Neutrophil (primary cell): ENCODE measurements around the gene SORCS2.

ENCODE experiments used
- H3K27ac ChIP-seq: fragments of 200-600 bp; sonication (generic); 2 replicates; pipeline ENCODE4 v1.5.1; 2016; ENCODE audit warnings: mild to moderate bottlenecking, moderate library complexity
- H3K27me3 ChIP-seq: fragments of 200-600 bp; sonication (generic); 2 replicates; pipeline ENCODE4 v1.6.0; 2016; ENCODE audit warnings: mild to moderate bottlenecking
- H3K36me3 ChIP-seq: fragments of 200-600 bp; sonication (generic); 2 replicates; pipeline ENCODE4 v1.5.1; 2017
- H3K4me1 ChIP-seq, 2 experiments: fragments of 200-600 bp in 1 of 2; sonication (generic) in 1 of 2; 1 replicate in 1 of 2; 2 replicates in 1 of 2; pipeline versions ENCODE4 v1.5.1 to v1.6.1; 2013 to 2016; ENCODE audit warnings: low read depth in 1 of 2, low read length in 1 of 2, mild to moderate bottlenecking in 1 of 2, moderate library complexity in 1 of 2; ENCODE audit not compliant: control insufficient read depth in 1 of 2, insufficient read depth in 1 of 2
- H3K4me3 ChIP-seq, 2 experiments: fragments of 200-600 bp in 1 of 2; sonication (generic) in 1 of 2; 1 replicate in 1 of 2; 2 replicates in 1 of 2; pipeline ENCODE4 v1.5.1; 2013 to 2016; ENCODE audit warnings: low read depth in 1 of 2, low read length in 1 of 2, mild to moderate bottlenecking in 1 of 2, moderate library complexity in 1 of 2
- H3K9me3 ChIP-seq: fragments of 200-600 bp; sonication (generic); 2 replicates; pipeline ENCODE4 v1.5.1; 2016
- CTCF ChIP-seq: fragments of 200-600 bp; sonication (generic); IDR thresholded peaks from 2 replicates; pipeline ENCODE4 v1.5.1; 2016; ENCODE audit warnings: antibody characterized with exemption

The SORCS2 gene

GRCh38 chr4:7353846-7354610 is 161.7 kb downstream of the SORCS2 start:
- TF ChIP-seq CTCF: no peak
- Histone ChIP-seq H3K9me3 (no peaks in the 10 kb centered on the region), H3K4me1 (no peaks in the 10 kb centered on the region), H3K27me3 (no peaks in the 10 kb centered on the region), H3K36me3 (no peaks in the 10 kb centered on the region), H3K27ac (no peak overlapping the region), H3K4me3 (no peak overlapping the region)

- Histone ChIP-seq H3K36me3 (no peaks in the 10 kb centered on the region), H3K27me3 (no peaks in the 10 kb centered on the region), H3K4me1 (no peaks in the 10 kb centered on the region), H3K9me3 (no peaks in the 10 kb centered on the region), H3K27ac (no peak overlapping the region), H3K4me3 (no peak overlapping the region)
- TF ChIP-seq CTCF: no peak
Measured at GRCh38 chr4:7354927-7355326, 162.6 kb downstream of the SORCS2 start.

GRCh38 chr4:7355795-7356194 is 163.5 kb downstream of the SORCS2 start:
- Histone ChIP-seq H3K4me1 (no peaks in the 10 kb centered on the region), H3K4me3 (no peak overlapping the region), H3K27ac (no peak overlapping the region), H3K36me3 (no peaks in the 10 kb centered on the region), H3K27me3 (no peaks in the 10 kb centered on the region), H3K9me3 (no peaks in the 10 kb centered on the region)
- no peak for TF ChIP-seq CTCF

- no peak overlapping the region for H3K4me3 ChIP-seq
- no peaks in the 10 kb centered on the region for H3K4me1 ChIP-seq
- no peaks in the 10 kb centered on the region for H3K9me3 ChIP-seq
- TF ChIP-seq CTCF: no peak
- no peak overlapping the region for H3K27ac ChIP-seq
- no peaks in the 10 kb centered on the region for H3K27me3 ChIP-seq
- H3K36me3 ChIP-seq: no peaks in the 10 kb centered on the region
Measured at GRCh38 chr4:7356667-7357310, 164.5 kb downstream of the SORCS2 start.

- Histone ChIP-seq H3K36me3 (no peaks in the 10 kb centered on the region), H3K27me3 (no peaks in the 10 kb centered on the region), H3K27ac (no peak overlapping the region), H3K9me3 (no peaks in the 10 kb centered on the region), H3K4me3 (no peak overlapping the region), H3K4me1 (no peaks in the 10 kb centered on the region)
- TF ChIP-seq CTCF: no peak
Measured at GRCh38 chr4:7357323-7357722, 165.0 kb downstream of the SORCS2 start.
